Fibroblast of villous mesenchyme (primary cell): Measurements from ENCODE around the gene MUC22. TPM values are rescaled to one million over a fixed set of nuclear protein-coding genes. Genes with fewer than 3 reads are reported as not detected.
"Not testable (repeated sequence)": the region's sequence is repeated elsewhere in the genome, so short reads cannot be mapped to it uniquely, and the experiment has no call there.

ENCODE experiments used
- DNase-seq: peaks from one replicate; pipeline ENCODE4 v3.0.0-alpha.2; 2010; ENCODE audit warnings: low read depth
- H3K4me3 ChIP-seq: 2 replicates; pipeline ENCODE4 v1.5.1; 2011; ENCODE audit warnings: low read depth, mild to moderate bottlenecking, low read length
- total RNA-seq: library from RNA; depleted of rRNA; stranded (reverse); fragments of >200 nt; gene quantifications from 2 replicates; pipeline ENCODE4 v1.2.3, GENCODE V29; 2012
- TF ChIP-seq, protein P1 (sequence below): IDR thresholded peaks from 2 replicates; pipeline ENCODE4 v1.5.1; 2012; ENCODE audit warnings: low read depth, mild to moderate bottlenecking, low read length; ENCODE audit not compliant: insufficient read depth

The MUC22 gene
- total RNA-seq, 1 donor: not detected

DNA sequence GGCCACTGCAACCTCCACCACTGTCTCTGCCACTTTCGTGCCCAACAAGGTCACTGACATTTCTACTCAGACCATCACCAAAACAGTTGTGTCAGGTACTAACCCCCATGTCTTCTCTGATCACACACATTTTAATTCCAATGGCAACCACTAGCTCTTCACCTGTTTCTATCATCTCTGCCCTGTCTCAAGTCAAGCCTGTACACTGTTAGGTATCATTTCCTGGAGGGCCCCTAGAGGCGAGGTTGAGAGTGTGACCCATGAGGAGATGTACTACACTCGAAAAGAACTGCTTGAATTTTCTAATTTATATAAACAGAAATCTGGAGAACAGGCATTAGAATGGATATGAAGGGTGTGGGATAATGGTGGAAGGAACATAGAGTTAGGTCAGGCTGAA, 44.1 kb upstream of the MUC22 start:
- DNase-seq: no peak
- no peak overlapping the region for H3K4me3 ChIP-seq
- TF ChIP-seq, protein P1, sequence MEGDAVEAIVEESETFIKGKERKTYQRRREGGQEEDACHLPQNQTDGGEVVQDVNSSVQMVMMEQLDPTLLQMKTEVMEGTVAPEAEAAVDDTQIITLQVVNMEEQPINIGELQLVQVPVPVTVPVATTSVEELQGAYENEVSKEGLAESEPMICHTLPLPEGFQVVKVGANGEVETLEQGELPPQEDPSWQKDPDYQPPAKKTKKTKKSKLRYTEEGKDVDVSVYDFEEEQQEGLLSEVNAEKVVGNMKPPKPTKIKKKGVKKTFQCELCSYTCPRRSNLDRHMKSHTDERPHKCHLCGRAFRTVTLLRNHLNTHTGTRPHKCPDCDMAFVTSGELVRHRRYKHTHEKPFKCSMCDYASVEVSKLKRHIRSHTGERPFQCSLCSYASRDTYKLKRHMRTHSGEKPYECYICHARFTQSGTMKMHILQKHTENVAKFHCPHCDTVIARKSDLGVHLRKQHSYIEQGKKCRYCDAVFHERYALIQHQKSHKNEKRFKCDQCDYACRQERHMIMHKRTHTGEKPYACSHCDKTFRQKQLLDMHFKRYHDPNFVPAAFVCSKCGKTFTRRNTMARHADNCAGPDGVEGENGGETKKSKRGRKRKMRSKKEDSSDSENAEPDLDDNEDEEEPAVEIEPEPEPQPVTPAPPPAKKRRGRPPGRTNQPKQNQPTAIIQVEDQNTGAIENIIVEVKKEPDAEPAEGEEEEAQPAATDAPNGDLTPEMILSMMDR: no peak

DNA sequence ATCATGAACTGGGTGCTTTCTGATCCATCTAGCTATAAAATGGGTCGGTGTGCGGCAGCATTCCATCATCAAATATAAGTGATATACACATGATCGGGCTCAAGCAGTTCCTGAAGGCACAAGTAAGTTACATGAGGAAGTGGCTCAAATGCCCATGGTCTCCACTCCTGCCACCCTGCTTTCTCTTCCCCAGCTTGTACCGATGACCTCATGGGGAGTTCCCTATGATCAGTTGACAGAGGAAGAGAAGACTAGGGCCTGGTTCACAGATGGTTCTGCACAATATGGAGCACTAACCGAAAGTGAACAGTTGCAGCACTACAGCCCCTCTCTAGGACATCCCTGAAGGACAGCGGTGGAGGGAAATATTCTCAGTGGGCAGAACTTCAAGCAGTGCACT, 41.1 kb upstream of the MUC22 start:
- not testable (repeated sequence) for DNase-seq, H3K4me3 ChIP-seq

DNA sequence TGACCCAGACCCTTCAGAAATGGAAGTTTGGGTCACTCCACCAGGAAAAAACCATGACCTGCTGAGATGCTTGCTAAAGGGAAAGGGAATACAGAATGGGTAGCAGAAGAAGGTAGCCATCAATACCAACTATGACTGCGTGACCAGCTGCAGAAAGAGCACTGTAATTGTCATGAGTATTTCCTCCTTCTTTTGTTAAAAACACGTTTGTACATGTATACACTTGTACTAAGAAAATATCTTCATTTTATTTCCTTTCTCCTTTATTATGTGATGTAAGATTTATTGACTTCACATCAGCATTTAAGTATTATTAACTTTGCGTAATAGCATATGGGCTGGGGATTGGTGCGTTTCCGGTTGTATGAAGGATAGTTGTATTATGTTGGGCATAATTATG, 39.3 kb upstream of the MUC22 start:
- no peak overlapping the region for H3K4me3 ChIP-seq
- TF ChIP-seq, protein P1: no peak
- no peak for DNase-seq

DNA sequence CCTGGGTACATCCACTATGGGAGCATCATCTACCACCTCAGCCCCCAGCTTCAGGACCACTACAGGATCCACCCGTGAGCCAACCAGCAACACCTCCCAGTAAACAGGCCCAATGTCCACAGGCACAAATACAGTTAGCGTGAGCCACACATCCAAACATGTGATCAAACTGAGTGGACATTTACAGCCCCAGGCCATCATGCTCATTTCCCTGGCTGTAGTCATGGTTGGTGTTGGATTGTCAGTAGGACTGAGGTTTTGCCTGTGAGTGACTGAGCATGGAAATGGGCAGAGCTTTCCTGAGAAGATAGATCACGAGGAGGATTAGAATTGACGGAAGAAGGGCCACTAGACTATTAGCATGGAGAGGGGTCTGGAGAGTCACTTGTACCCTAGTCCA, 37.5 kb upstream of the MUC22 start:
- TF ChIP-seq, protein P1: no peak
- no peak for DNase-seq
- H3K4me3 ChIP-seq: no peak overlapping the region

DNA sequence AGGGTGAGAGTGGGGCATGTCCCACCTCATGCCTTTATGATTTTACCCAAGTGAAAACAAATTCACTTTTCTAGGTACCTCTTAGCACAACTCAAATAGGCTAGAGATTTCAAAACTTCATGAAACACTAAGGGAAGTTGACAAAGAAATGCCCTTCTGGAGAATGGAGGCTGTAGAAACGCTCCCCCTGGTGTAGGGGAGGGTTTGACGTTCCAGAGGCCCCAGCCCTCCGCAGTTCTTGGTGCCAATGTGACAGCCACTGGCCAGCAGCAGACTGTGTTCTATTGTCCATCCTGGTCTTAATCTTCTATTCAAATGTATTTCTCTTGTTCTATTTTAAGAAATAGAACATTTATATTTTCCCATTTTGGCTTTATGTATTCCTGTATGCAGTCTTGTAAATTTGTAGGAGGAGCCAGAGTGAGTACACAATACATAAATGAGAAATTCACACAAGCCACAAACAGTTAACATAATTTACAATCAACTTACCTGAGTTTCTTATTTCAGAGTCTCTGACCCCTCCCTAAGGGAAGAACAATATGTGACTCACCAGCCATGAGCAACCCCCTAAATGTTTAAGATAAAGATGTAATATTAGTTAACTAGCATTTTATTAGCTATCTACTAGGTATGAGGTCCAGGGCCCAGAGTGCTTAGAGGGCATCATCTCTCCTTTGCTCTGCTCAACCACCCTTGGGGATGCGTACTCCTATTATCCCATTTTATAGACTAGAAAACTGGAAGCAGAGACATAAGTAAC, 35.6 kb upstream of the MUC22 start:
- no peak overlapping the region for H3K4me3 ChIP-seq
- TF ChIP-seq, protein P1: no peak
- DNase-seq: no peak

DNA sequence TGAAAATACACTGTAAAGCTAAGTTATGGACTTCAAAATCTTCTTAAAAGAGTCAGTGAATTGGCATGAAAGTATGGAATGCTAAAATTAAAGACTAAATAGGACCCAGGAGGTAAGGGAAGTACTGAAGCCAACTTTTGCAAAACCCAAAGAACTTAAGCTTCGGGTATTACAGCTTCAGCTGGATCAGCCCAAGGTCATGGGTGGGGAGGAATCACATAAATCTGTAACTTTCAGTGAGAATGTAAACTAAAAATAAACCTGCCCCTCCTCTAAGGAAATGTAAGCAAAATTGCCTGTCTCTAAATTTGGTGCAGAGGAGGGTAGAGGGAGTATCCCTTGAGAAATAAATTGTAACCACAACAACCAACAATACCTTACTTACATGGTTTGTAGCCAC, 31.1 kb upstream of the MUC22 start:
- no peak overlapping the region for H3K4me3 ChIP-seq
- DNase-seq: no peak
- TF ChIP-seq, protein P1: no peak

DNA sequence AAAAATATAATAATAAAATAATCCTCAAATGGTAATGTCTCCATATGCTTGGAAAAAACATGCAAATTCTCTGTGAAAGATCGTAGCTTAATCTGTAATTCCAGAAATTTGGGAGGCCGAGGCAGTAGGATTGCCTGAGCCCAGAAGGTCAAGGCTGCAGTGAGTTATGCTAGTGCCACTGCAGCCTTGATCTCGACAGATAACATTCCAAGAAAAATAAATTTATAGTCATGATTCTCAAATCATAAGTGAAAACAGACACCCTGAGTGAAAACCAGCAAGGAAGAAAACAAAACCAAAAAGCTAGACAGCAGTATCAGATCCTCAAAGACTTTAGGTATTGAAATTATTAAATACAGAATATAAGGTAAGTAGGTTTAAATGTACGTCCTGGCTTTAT, 30.6 kb upstream of the MUC22 start:
- TF ChIP-seq, protein P1: no peak
- DNase-seq: no peak
- H3K4me3 ChIP-seq: no peak overlapping the region
